Measurements from ENCODE around the gene C11orf52.
A peak's percentile ranks its signal among the peaks of the same experiment; 100 is the strongest.

Gene C11orf52

DNA sequence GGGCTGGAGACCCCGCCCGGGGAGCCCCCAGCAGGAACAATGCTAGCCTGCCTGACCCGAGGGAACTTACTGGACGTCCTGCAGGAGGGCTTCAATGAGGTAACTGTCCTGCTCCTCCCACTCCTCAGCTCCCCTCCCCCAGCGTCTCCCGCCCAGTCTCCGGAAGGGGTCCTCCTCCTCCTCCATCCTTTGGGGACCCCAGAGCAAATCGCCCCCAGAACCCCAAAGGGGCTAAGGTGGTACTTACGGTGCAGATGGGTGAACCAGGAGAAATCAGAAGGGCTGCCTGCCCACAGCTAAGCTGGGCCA, 18.7 kb downstream of the C11orf52 start:
- DNase-seq (ENCODE audit: extremely low read depth, insufficient read length) = no peak
- Histone ChIP-seq H3K4me3 (replicated peaks; ENCODE audit: low read depth, low read length) (peak overlapping the region; percentile 69), H3K27me3 (replicated peaks; ENCODE audit: control insufficient read depth, insufficient read depth, low read length) (no peaks in the 10 kb centered on the region), H3K36me3 (ENCODE audit: control insufficient read depth, insufficient read depth, low read length) (no peaks in the 10 kb centered on the region)
- TF ChIP-seq, protein P1, sequence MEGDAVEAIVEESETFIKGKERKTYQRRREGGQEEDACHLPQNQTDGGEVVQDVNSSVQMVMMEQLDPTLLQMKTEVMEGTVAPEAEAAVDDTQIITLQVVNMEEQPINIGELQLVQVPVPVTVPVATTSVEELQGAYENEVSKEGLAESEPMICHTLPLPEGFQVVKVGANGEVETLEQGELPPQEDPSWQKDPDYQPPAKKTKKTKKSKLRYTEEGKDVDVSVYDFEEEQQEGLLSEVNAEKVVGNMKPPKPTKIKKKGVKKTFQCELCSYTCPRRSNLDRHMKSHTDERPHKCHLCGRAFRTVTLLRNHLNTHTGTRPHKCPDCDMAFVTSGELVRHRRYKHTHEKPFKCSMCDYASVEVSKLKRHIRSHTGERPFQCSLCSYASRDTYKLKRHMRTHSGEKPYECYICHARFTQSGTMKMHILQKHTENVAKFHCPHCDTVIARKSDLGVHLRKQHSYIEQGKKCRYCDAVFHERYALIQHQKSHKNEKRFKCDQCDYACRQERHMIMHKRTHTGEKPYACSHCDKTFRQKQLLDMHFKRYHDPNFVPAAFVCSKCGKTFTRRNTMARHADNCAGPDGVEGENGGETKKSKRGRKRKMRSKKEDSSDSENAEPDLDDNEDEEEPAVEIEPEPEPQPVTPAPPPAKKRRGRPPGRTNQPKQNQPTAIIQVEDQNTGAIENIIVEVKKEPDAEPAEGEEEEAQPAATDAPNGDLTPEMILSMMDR (IDR thresholded peaks at IDR 0.05; ENCODE audit: insufficient read depth, low read length, poor library complexity, severe bottlenecking) = no peak

DNA sequence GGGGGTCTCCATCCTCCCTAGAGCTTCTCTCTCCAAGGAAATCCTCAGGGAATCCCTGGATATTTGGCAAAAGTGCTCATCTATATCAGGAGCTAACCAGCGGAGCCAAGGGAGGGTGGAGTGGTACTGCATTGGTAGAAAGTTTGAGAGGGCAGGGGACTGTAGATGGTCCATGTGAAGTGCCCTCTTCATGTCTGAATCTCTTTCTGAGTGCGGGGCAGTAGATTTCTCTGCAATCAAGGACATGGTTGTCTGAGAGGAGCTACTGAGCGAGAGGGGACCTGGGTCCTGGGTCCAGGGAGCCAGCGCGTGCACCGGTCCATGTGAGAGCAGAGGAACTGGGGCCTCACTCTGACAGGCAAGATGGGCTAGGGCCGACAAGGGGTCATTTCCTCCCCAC, 19.1 kb downstream of the C11orf52 start:
- Histone ChIP-seq H3K27me3 (replicated peaks; ENCODE audit: control insufficient read depth, insufficient read depth, low read length) (no peaks in the 10 kb centered on the region), H3K4me3 (replicated peaks; ENCODE audit: low read depth, low read length) (no peak overlapping the region), H3K36me3 (ENCODE audit: control insufficient read depth, insufficient read depth, low read length) (no peaks in the 10 kb centered on the region)
- no peak for DNase-seq (ENCODE audit: extremely low read depth, insufficient read length)
- TF ChIP-seq, protein P1 (IDR thresholded peaks at IDR 0.05; ENCODE audit: insufficient read depth, low read length, poor library complexity, severe bottlenecking) = no peak

DNA sequence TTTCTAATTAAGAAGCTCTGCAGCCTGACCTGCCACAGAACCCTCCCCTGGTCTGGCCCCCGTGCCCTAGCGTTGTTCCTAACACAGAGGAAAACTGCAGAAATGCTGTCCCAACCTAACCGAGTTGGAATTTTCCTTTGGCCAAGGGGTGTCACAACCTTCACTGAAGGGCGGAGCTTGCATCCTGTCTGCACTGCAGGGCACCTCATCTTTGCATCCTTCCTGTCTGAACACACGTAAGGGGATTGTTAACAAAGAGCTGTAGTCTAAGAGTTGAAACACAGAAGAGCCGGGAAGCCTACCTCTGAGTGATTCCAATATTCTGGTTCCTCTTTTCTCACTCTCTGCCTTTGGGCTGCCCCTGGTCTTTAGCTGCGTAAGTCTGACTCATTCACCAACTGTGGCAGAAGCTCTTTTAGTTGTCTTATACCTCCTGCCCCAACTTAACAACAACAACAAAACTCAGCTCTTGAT, 20.0 kb downstream of the C11orf52 start:
- Histone ChIP-seq H3K36me3 (ENCODE audit: control insufficient read depth, insufficient read depth, low read length) (no peaks in the 10 kb centered on the region), H3K4me3 (replicated peaks; ENCODE audit: low read depth, low read length) (no peak overlapping the region), H3K27me3 (replicated peaks; ENCODE audit: control insufficient read depth, insufficient read depth, low read length) (no peaks in the 10 kb centered on the region)
- DNase-seq (ENCODE audit: extremely low read depth, insufficient read length) = peak; percentile 62
- TF ChIP-seq, protein P1 (IDR thresholded peaks at IDR 0.05; ENCODE audit: insufficient read depth, low read length, poor library complexity, severe bottlenecking) = no peak

DNA sequence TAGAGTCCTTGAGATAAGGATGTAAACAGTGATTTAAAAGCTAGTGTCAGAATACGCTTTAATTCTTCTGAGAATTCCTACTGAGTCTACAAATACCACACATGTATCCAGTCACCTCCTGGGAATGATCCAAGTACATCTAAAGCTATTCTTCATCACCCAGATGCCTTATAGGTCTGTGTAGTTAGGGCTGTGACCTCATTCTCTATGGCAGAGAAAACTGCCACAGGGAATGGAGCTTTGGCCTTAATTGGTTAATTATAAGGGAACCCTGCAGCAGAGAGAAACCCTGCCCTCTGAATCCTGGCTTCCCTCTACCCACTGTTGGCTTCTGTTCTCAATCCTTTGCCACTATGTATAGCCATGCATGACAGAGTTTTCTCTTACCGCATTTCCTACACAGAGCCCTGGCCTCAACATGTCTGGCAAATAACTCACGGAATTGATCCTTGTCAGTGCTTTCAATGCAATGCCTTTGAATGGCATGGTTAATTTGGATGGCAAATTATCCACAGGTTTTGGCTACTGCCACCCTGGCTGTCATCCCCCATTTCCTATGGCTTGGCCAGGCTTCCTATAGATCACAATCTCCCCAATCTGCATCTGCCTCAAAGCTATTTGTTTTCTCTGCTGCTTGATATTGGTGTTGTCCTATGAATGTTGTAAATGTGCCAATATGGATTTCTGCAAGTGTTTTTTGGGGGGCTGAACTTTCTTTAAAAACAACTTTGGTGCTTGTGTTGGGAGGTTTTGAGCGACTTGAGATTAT, 21.3 kb downstream of the C11orf52 start:
- Histone ChIP-seq H3K27me3 (replicated peaks; ENCODE audit: control insufficient read depth, insufficient read depth, low read length) (no peaks in the 10 kb centered on the region), H3K36me3 (ENCODE audit: control insufficient read depth, insufficient read depth, low read length) (no peaks in the 10 kb centered on the region), H3K4me3 (replicated peaks; ENCODE audit: low read depth, low read length) (no peak overlapping the region)
- DNase-seq (ENCODE audit: extremely low read depth, insufficient read length) = no peak
- TF ChIP-seq, protein P1 (IDR thresholded peaks at IDR 0.05; ENCODE audit: insufficient read depth, low read length, poor library complexity, severe bottlenecking) = no peak

DNA sequence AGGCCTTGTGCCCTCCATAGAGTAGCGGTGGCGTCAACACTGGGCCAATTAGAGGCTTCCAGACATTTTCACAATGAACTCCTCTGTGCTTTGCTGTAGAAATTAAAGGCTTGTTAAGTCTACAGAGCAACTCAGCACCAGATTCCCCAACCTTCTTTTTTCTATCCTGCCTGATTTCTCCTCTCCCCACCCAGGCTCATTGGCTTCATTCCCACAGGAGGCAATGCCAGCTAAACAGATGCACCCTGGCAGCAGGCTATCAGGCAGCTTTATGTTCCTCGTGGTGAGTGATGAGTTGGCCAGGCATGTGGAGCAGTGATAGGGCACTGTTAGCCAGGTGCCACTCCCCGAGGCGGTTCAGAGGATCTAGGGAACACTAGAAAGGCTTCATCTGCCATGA, 23.2 kb downstream of the C11orf52 start:
- Histone ChIP-seq H3K27me3 (replicated peaks; ENCODE audit: control insufficient read depth, insufficient read depth, low read length) (no peaks in the 10 kb centered on the region), H3K4me3 (replicated peaks; ENCODE audit: low read depth, low read length) (no peak overlapping the region), H3K36me3 (ENCODE audit: control insufficient read depth, insufficient read depth, low read length) (no peaks in the 10 kb centered on the region)
- TF ChIP-seq, protein P1 (IDR thresholded peaks at IDR 0.05; ENCODE audit: insufficient read depth, low read length, poor library complexity, severe bottlenecking) = no peak
- DNase-seq (ENCODE audit: extremely low read depth, insufficient read length) = no peak
